GM23248 (cell line): ENCODE data around the gene CNTLN.

ENCODE experiments used
- EZH2 ChIP-seq: fragments of 200-600 bp; sonication (generic); IDR thresholded peaks from 2 replicates; pipeline ENCODE4 v1.6.1; 2018; ENCODE audit warnings: antibody characterized with exemption, mild to moderate bottlenecking; ENCODE audit not compliant: insufficient read depth, poor library complexity, severe bottlenecking
- EZH2phosphoT487 ChIP-seq: fragments of 200-600 bp; sonication (generic); IDR thresholded peaks from 2 replicates; pipeline ENCODE4 v1.6.1; 2018; ENCODE audit warnings: antibody characterized with exemption, moderate library complexity, mild to moderate bottlenecking, low read depth; ENCODE audit not compliant: insufficient read depth

- TF ChIP-seq EZH2phosphoT487 (no peak), EZH2 (no peak)
Measured at GRCh38 chr9:17230646-17231045, 95.8 kb downstream of the CNTLN start.
